IPS DF 19.7 (cell line): ENCODE data around the gene PNPLA6.

ENCODE experiments used
- DNase-seq: peaks from one replicate; pipeline ENCODE4 v3.0.0-alpha.2; 2013; ENCODE audit warnings: low read depth, low spot score

PNPLA6 gene

GRCh38 chr19:7515645-7516151 lies 19.8 kb upstream of the PNPLA6 start, which contains the start of gene ZNF358:
ZNF358 (plus strand) TSS chr19:7516103; CDS start chr19:7519243, 3,140 bp downstream.
- no peak for DNase-seq

- no peak for DNase-seq
Observed at GRCh38 chr19:7516333-7516732, 19.2 kb upstream of the PNPLA6 start.

- DNase-seq, result no peak
Observed at GRCh38 chr19:7516878-7517277, 18.6 kb upstream of the PNPLA6 start.

- DNase-seq, result no peak
Observed at GRCh38 chr19:7519361-7520130, 16.0 kb upstream of the PNPLA6 start.

GRCh38 chr19:7520131-7521051 lies 15.1 kb upstream of the PNPLA6 start:
- DNase-seq, result no peak

- no peak for DNase-seq
Observed at GRCh38 chr19:7521551-7522071, 13.9 kb upstream of the PNPLA6 start.

- no peak for DNase-seq
Observed at GRCh38 chr19:7522072-7522922, 13.2 kb upstream of the PNPLA6 start, which contains the start of gene MCOLN1. MCOLN1 (plus strand) TSS chr19:7522624; CDS start chr19:7522751, 127 bp downstream.

- DNase-seq, result no peak
Observed at GRCh38 chr19:7522923-7523667, 12.4 kb upstream of the PNPLA6 start.

- no peak for DNase-seq
Observed at GRCh38 chr19:7524523-7524922, 11.0 kb upstream of the PNPLA6 start.

- DNase-seq, result no peak
Observed at GRCh38 chr19:7524992-7525739, 10.4 kb upstream of the PNPLA6 start.

- DNase-seq, result no peak
Observed at GRCh38 chr19:7526059-7526929, 9.2 kb upstream of the PNPLA6 start.

- no peak for DNase-seq
Observed at GRCh38 chr19:7527516-7528191, 7.9 kb upstream of the PNPLA6 start.

- DNase-seq, result no peak
Observed at GRCh38 chr19:7528192-7528519, 7.4 kb upstream of the PNPLA6 start.

GRCh38 chr19:7528522-7529245 lies 6.8 kb upstream of the PNPLA6 start:
- no peak for DNase-seq

GRCh38 chr19:7529246-7529600 lies 6.3 kb upstream of the PNPLA6 start:
- no peak for DNase-seq

- DNase-seq, result no peak
Observed at GRCh38 chr19:7529610-7530490, 5.7 kb upstream of the PNPLA6 start.
